Aorta (tissue), 5 donors: ENCODE data around the gene RNPEPL1. TPM values are rescaled to one million over a fixed set of nuclear protein-coding genes. Genes with fewer than 3 reads are reported as not detected.
"Not testable (repeated sequence)": the region's sequence is repeated elsewhere in the genome, so short reads cannot be mapped to it uniquely, and the experiment has no call there.

Experiments used
- ATAC-seq: fragments of 200-7000 bp; cut with Tn5 transposase; one replicate; pipeline ENCODE4 v1.9.1; 2022; ENCODE audit warnings: moderate library complexity; ENCODE audit not compliant: low FRiP score
- DNase-seq, 2 donors: peaks; one replicate each; pipeline ENCODE4 v3.0.0-alpha.2; 2020
- H3K27ac ChIP-seq, 2 donors: one replicate each; pipeline ENCODE4 v1.5.1; 2013; ENCODE audit warnings: low read length in 2 of 2, mild to moderate bottlenecking in 2 of 2, moderate library complexity in 2 of 2, control low read depth in 1 of 2, inconsistent platforms in 1 of 2, low read depth in 1 of 2
- H3K27me3 ChIP-seq, 2 donors: one replicate each; pipeline ENCODE4 v1.6.1; 2013; ENCODE audit warnings: control low read depth in 1 of 2, low read length in 1 of 2, mild to moderate bottlenecking in 1 of 2, moderate library complexity in 1 of 2; ENCODE audit not compliant: insufficient read depth in 2 of 2, control insufficient read depth in 1 of 2
- H3K36me3 ChIP-seq, 2 donors: one replicate each; pipeline ENCODE4 v1.6.1; 2013; ENCODE audit warnings: control low read depth in 1 of 2, low read length in 1 of 2, mild to moderate bottlenecking in 1 of 2; ENCODE audit not compliant: insufficient read depth in 2 of 2, control insufficient read depth in 1 of 2
- H3K4me1 ChIP-seq, 2 donors: one replicate each; pipeline ENCODE4 v1.6.1; 2013; ENCODE audit warnings: low read length in 2 of 2, control low read depth in 1 of 2, mild to moderate bottlenecking in 1 of 2, moderate library complexity in 1 of 2; ENCODE audit not compliant: insufficient read depth in 2 of 2, control insufficient read depth in 1 of 2
- H3K4me3 ChIP-seq, 2 donors: one replicate each; pipeline ENCODE4 v1.5.1; 2013; ENCODE audit warnings: low read length in 2 of 2, control low read depth in 1 of 2, mild to moderate bottlenecking in 1 of 2
- H3K9me3 ChIP-seq: one replicate; pipeline ENCODE4 v1.6.1; 2013; ENCODE audit warnings: mild to moderate bottlenecking, low read length; ENCODE audit not compliant: control insufficient read depth
- WGBS, 2 donors: extraction: QIAGEN DNeasy Blood & Tissue Kit; methylation state at CpG; one replicate each; pipeline ENCODE4 v1.1.7; 2013; 5-methylcytosine and 5-hydroxymethylcytosine counted together
- intact Hi-C, 2 donors: fragments of 100-400 bp; cut with DNase I; formaldehyde crosslinking; loops; one replicate each; pipeline versions ENCODE4 v1.14.2 to v1.15.0; 2022
- long read RNA-seq, 2 donors: library from polyadenylated mRNA; unstranded; transcript quantifications; one replicate each; pipeline ENCODE4 v2.0.0, GENCODE V29; 2020 to 2021
- polyA plus RNA-seq, 2 donors: library from polyadenylated mRNA; stranded (reverse); fragments of 200-250 nt; gene quantifications; one replicate each; pipeline ENCODE4 v1.2.3, GENCODE V29; 2013
- total RNA-seq, 2 donors: library from RNA; stranded (reverse); fragmentation: NEBNext Ultra II Directional; extraction: Animal tissue kit (Norgen Biotek cat#: 25700); gene quantifications; one replicate each; pipeline ENCODE4 v1.2.1, GENCODE V29; 2021
- donor health status: healthy with polysubstance abuse.
- donor health status: Bipolar disorder and iron deficiency.
- donor health status: DM: no; HTN: no; CAD: no.
- donor health status: DM: no; HTN: no; CAD: no.
- donor health status: DM: yes; HTN: yes; CAD: no.

Gene RNPEPL1, protein sequence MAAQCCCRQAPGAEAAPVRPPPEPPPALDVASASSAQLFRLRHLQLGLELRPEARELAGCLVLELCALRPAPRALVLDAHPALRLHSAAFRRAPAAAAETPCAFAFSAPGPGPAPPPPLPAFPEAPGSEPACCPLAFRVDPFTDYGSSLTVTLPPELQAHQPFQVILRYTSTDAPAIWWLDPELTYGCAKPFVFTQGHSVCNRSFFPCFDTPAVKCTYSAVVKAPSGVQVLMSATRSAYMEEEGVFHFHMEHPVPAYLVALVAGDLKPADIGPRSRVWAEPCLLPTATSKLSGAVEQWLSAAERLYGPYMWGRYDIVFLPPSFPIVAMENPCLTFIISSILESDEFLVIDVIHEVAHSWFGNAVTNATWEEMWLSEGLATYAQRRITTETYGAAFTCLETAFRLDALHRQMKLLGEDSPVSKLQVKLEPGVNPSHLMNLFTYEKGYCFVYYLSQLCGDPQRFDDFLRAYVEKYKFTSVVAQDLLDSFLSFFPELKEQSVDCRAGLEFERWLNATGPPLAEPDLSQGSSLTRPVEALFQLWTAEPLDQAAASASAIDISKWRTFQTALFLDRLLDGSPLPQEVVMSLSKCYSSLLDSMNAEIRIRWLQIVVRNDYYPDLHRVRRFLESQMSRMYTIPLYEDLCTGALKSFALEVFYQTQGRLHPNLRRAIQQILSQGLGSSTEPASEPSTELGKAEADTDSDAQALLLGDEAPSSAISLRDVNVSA
- 10 to 100 TPM; 42.9 to 46.9 TPM for total RNA-seq
- 100 to 1,000 TPM in 1 of 2 donors, 10 to 100 TPM in 1; 48.2 to 108 TPM for polyA plus RNA-seq
- long read RNA-seq, donor 1, full-length matches to known transcripts, result 13 of 64 reads
- long read RNA-seq, donor 1, partial matches to known transcripts, result 38 of 64 reads
- long read RNA-seq, donor 1, other reads (novel, unspliced or antisense), result 13 of 64 reads
- long read RNA-seq, donor 2, full-length matches to known transcripts, result 27 of 60 reads
- long read RNA-seq, donor 2, partial matches to known transcripts, result 16 of 60 reads
- long read RNA-seq, donor 2, other reads (novel, unspliced or antisense), result 17 of 60 reads

- no peak for ATAC-seq
Measured at GRCh38 chr2:240567872-240568677, at the start of gene RNPEPL1. TSS of gene RNPEPL1 (plus strand) at chr2:240568484. CDS start at chr2:240568587, 103 bp downstream.

DNA sequence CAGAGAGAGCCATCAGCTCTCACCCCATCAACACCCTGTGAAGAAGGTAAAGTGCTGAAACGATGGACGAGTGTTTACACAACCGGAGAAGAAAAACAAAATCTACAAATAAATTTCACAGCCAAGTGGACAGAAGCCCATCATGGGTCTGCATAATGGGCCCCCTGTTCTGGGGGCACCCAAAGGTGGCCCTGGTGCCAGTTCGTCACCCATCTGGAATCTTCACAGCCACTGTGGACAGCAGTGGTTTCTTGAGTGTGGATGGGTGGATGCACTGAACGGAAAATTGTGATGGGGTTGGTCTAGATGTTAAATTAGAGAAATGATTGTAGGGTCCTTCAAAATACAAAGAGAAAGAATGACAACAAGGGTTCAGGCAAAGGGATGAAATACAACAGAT, 49.3 kb upstream of the RNPEPL1 start:
- intact Hi-C loops, result loop anchor here (10.0 kb wide), 1 partner anchor 186 kb away; no protein-coding TSS in a partner anchor
- no peaks in the 10 kb centered on the region for H3K4me1 ChIP-seq
- 93% methylated on average over 5 of the region's 5 CpGs for WGBS, 2 donors
- H3K27ac ChIP-seq, result no peak overlapping the region
- DNase-seq, result peak in 1 of 2 donors; percentile 34
- no peaks in the 10 kb centered on the region for H3K9me3 ChIP-seq
- no peaks in the 10 kb centered on the region for H3K27me3 ChIP-seq
- no peak for ATAC-seq
- no peak overlapping the region for H3K4me3 ChIP-seq
- peaks cover 0 to 4% of the 10 kb centered on the region in 2 donors for H3K36me3 ChIP-seq

More at GRCh38 chr2:240567872-240568677, at the start of gene RNPEPL1:
- peak; percentile 60 to 85 for DNase-seq
- intact Hi-C loops, result loop anchor here in 1 of 2 donors (2.0 to 10.0 kb wide), 2 partner anchors 19 to 427 kb away; partner anchors contain the start of genes CAPN10 and SNED1
- peak within 1 kb of the TSS in 1 of 2 donors; percentile 78 for H3K27ac ChIP-seq
- 1% methylated on average over 60 to 106 of the region's 106 CpGs for WGBS, 2 donors
- no peaks in the 10 kb centered on the region for H3K9me3 ChIP-seq
- peak within 1 kb of the TSS; percentile 19 to 78 for H3K4me3 ChIP-seq
- H3K4me1 ChIP-seq, result peaks cover 0 to 4% of the 10 kb centered on the region in 2 donors
- no peaks in the 10 kb centered on the region for H3K27me3 ChIP-seq
- H3K36me3 ChIP-seq, result no peaks in the 10 kb centered on the region

- DNase-seq (peak in 1 of 2 donors; percentile 69), ATAC-seq (peak; percentile 26)
- intact Hi-C loops, result loop anchor here (10.0 kb wide), 1 partner anchor 185 kb away; no protein-coding TSS in a partner anchor
- WGBS, 2 donors, result 15 to 20% methylated on average over 25 of the region's 25 CpGs
- H3K36me3 ChIP-seq, result peaks cover 0 to 5% of the 10 kb centered on the region in 2 donors
- no peak overlapping the region for H3K4me3 ChIP-seq
- H3K9me3 ChIP-seq, result no peaks in the 10 kb centered on the region
- no peaks in the 10 kb centered on the region for H3K27me3 ChIP-seq
- H3K4me1 ChIP-seq, result no peaks in the 10 kb centered on the region
- no peak overlapping the region for H3K27ac ChIP-seq
Measured at GRCh38 chr2:240519396-240520129, 48.7 kb upstream of the RNPEPL1 start.

DNA sequence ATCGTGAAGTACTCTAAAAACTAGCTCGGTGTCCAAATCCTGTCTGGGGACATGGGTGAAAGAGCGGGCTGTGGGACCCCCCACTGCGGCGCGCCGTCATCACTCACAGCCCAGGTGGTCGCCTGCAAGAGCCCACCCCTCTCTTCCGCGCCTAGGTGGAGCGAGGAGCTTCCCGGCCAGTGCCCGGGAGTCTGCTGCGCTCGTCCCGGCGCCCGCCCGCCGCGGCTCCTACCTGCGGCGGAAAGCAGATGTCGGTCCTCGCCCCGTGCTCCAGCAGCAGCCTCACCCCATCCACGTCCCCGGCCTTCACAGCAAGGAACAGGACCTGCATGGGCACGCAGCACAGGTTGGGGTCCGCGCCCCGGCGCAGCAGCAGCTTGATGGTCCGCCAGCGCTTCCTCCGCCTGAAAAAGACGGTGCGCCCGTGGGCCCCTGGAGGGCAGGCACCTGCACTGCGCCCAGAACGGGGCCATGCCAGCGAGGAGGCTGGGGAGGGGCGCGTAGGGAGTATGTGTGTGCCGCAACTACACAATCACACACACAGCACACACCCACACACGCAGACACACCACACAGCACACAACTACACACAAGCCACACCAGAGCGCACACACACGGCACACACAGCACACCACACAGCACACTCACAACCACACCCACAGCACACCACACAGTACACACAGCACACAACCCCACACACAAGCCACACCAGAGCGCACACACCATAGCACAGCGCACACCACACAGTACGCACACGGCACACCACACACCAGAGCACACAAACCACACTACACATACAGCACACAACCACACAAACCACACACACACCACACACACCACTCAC, 47.9 kb upstream of the RNPEPL1 start:
- Histone ChIP-seq H3K27ac (no peak overlapping the region), H3K36me3 (peaks cover 0 to 5% of the 10 kb centered on the region in 2 donors), H3K9me3 (no peaks in the 10 kb centered on the region), H3K4me3 (no peak overlapping the region), H3K27me3 (no peaks in the 10 kb centered on the region), H3K4me1 (no peaks in the 10 kb centered on the region)
- intact Hi-C loops, result no loop called here
- 19 to 22% methylated on average over 50 to 52 of the region's 52 CpGs for WGBS, 2 donors
- DNase-seq, result peak in 1 of 2 donors; percentile 66
- ATAC-seq, result no peak

GRCh38 chr2:240520974-240521350, 47.3 kb upstream of the RNPEPL1 start:
- H3K36me3 ChIP-seq, result peaks cover 0 to 5% of the 10 kb centered on the region in 2 donors
- intact Hi-C loops, result no loop called here
- no peak for ATAC-seq
- DNase-seq, result peak in 1 of 2 donors; percentile 66
- no peak overlapping the region for H3K27ac ChIP-seq
- no peak overlapping the region for H3K4me3 ChIP-seq
- no peaks in the 10 kb centered on the region for H3K4me1 ChIP-seq
- H3K27me3 ChIP-seq, result no peaks in the 10 kb centered on the region
- WGBS, 2 donors, result 96% methylated on average over 12 of the region's 12 CpGs
- no peaks in the 10 kb centered on the region for H3K9me3 ChIP-seq

DNA sequence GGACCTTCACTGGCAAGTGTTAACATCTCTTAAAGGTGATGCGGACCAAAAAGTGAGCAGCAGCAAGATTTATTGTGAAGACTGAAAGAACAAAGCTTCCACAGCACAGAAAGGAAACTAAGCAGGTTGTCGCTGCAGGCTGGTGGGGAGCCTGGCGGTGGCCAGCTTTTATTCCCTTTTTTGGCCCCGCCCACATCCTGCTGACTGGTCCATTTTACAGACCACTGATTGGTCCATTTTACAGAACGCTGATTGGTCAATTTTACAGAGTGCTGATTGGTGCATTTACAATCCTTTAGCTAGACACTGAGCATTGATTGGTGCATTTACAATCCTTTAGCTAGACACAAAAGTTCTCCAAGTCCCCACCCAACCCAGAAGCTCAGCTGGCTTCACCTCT, 46.4 kb upstream of the RNPEPL1 start:
- H3K27me3 ChIP-seq, DNase-seq, H3K36me3 ChIP-seq, H3K4me3 ChIP-seq, ATAC-seq, H3K27ac ChIP-seq, intact Hi-C loops, H3K9me3 ChIP-seq, H3K4me1 ChIP-seq: not testable (repeated sequence)
- WGBS, 2 donors, result 93 to 96% methylated on average over 5 of the region's 5 CpGs

DNA sequence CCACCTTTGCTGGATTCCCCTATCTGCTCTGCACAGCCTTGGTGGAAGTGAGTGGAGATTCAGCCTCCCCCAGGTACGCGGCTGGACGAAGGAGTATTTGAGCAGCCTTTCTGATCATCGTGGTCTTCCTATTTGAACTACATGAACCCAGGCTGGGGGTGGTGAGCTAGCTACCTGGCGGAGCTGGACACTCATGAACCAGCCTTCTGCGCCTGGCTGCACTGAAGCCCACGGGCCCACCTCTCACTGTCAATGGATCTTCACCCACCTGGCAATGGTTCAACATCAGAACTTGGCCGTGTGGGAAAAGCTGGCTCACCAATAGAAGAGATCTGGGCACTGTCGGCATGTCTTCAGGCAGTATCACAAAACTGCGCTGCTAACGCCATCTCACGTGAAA, 45.9 kb upstream of the RNPEPL1 start:
- no peaks in the 10 kb centered on the region for H3K27me3 ChIP-seq
- peak in 1 of 2 donors; percentile 55 for DNase-seq
- H3K4me3 ChIP-seq, result no peak overlapping the region
- 92 to 93% methylated on average over 12 of the region's 12 CpGs for WGBS, 2 donors
- no peak overlapping the region for H3K27ac ChIP-seq
- peaks cover 0 to 5% of the 10 kb centered on the region in 2 donors for H3K36me3 ChIP-seq
- no peaks in the 10 kb centered on the region for H3K4me1 ChIP-seq
- ATAC-seq, result no peak
- H3K9me3 ChIP-seq, result no peaks in the 10 kb centered on the region
- intact Hi-C loops, result no loop called here
